Measurements from ENCODE around the gene FAM217B.

Gene FAM217B

GRCh38 chr20:59940129-59940955 lies at the start of gene FAM217B, which contains the start of gene PPP1R3D:
Gene FAM217B, plus strand, starts transcription at chr20:59940389. Its CDS starts 3,555 bp downstream, at chr20:59943944.
Gene PPP1R3D, minus strand, starts transcription at chr20:59940305. Its CDS starts 374 bp downstream, at chr20:59939931.
- peak; percentile 87 for DNase-seq

DNA sequence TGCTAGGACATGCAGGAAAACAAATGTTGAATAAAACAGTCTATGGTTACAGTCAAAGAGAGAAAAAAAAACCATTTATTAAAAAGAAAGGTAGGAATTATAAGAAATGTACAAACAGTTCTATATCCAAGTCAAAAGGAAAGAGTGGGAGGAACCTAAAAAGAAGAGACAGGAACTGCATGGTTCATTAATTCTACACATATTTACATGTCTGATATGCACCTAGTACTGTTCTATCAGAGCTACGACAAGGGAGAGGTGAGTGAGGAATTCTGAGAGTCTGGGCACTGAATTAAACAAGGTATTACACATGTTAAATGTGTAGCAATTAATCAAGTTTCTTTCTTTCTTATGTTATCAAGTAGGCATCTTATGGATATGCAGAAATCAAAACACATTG lies 48.6 kb upstream of the FAM217B start:
- no peak for DNase-seq

DNA sequence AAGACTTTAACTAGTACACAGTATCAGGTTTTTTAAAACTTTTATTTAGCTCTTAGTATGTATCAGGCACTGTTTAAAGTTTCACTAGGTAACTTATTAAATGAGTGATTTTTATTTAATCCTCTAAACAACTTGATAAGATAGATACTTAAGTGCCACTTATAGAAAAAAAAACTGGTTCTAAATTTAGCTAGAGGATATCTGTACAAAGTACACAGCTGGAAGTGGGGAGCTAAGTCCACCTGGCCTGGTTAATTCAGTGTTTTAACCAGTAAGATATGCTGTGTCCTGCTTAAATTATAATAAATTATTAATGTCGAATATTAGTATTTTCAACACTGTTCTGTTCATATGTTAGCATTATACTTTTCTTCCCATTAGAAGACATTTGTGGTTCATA lies 44.3 kb upstream of the FAM217B start:
- no peak for DNase-seq

- no peak for DNase-seq
Measured at GRCh38 chr20:59902470-59902869, 37.7 kb upstream of the FAM217B start.

DNA sequence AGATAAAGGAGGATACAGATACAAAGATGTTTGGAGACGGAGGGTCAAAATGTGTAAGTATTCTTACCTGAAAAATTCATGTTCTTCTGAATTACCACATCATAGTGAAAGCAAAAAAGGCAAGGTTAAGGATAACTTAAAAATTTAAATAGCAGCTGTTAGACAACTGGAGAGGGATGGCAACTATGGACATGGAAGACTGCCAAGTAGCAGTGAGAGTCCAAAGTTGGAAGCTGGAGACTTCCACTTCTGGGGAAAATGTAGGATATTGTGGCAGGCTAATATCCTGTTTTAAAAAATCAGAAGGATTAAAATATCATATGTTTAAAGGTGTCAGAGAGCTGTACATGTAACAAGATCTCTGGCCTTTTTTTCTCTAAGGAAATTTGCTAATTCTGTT lies 36.6 kb upstream of the FAM217B start:
- no peak for DNase-seq

- DNase-seq = no peak
Measured at GRCh38 chr20:59908855-59909254, 31.3 kb upstream of the FAM217B start.

DNA sequence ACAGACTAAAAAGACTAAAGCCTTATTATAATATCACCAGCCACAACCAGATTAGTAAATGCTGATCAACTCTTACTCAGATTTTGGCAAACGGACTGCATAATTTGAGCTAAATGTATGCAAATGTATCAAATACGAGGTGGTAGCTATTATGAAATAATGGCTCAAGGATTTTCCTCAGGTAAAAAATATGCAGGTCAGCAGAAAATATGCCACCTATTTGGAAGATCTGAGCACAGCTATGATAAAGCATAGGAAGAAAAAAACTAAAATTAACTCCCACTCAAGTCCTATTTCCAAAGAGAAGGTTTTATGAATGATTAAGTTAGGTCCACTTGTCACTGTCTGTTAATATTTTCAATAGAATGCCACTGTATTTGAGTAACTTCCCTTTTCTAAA lies 29.1 kb upstream of the FAM217B start:
- DNase-seq = no peak

GRCh38 chr20:59912609-59913008 lies 27.6 kb upstream of the FAM217B start:
- no peak for DNase-seq

DNA sequence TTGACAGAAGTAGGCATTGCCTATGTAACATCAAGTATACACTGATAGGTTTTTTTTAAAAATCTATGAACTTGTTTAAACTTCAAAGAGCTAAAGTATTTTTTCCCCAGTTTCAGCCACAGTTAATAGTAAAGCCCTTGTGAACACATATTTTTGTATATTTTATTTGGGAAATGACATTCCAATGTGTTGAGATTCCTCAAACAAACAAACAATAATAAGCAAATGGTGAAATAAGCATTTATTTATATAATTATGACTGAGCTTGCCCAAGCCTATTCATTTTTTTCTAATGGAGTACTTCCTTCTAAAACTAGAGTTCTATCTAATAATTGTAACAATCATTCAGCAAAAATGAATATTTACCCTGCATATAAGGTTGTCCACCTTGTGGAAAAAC lies 19.2 kb upstream of the FAM217B start:
- DNase-seq = no peak

GRCh38 chr20:59923514-59923913 lies 16.7 kb upstream of the FAM217B start:
- no peak for DNase-seq

DNA sequence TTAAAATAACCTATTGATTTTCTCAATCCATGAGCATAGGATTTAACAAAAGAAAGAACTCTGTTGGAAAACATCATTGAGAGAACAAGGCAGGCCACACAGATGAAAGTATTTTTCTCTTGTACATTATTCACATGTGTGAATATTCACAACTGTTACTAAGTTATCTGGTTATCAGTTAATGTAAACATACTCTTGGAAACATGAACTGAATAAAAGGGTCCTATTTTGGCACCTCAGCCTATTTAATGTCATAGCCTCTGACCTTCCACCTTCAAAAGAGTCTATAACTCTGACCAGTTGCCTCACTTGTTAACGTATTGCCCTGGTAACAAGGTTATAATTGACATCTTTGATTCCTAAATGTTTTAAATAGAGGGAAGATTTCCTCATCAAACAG lies 14.8 kb upstream of the FAM217B start:
- no peak for DNase-seq

- no peak for DNase-seq
Measured at GRCh38 chr20:59925899-59926298, 14.3 kb upstream of the FAM217B start.

- no peak for DNase-seq
Measured at GRCh38 chr20:59931511-59932312, 8.5 kb upstream of the FAM217B start.

- no peak for DNase-seq
Measured at GRCh38 chr20:59932616-59933295, 7.4 kb upstream of the FAM217B start.

- DNase-seq = no peak
Measured at GRCh38 chr20:59933296-59933848, 6.8 kb upstream of the FAM217B start, which contains the start of gene SYCP2. Gene SYCP2, minus strand, starts transcription at chr20:59933637. Its CDS starts 11,224 bp downstream, at chr20:59922413.

DNA sequence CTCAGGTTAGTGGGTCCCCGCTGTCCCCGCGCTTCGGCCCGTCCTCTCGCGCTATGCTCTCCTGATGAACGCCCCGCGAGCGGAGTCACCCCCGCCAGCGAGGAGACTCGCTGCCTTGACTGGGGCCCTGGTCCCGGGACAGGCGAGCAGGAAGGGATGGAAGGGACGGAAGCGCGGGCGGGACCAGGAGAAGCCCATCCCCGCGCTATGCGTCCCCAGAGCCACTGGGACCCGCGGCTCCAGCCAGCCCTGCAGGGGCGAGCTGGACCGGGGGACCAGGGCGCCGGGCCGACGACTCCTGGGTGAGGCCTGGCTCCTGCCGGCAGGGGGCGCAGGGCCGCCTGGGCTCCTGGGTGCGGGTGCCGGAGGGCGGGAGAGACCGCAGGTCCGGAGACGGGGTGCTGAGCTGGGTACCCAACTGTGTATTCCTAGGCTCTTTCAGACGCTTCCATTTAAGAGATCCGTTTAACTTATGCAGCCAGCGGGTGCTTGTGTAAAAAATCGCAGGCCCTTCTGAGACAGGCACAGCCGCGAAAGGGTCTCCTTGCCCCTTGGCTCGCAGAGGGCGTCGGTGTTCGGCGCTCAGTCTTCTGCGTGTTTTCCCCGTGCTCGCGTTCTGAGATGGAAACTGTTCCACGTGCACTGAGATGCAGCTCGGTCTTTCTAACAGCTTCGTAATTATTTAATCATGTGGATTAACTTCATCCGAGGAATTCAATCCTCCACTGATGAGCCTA lies 6.2 kb upstream of the FAM217B start:
- DNase-seq = peak; percentile 62

GRCh38 chr20:59935457-59936185 lies 4.6 kb upstream of the FAM217B start:
- no peak for DNase-seq

DNA sequence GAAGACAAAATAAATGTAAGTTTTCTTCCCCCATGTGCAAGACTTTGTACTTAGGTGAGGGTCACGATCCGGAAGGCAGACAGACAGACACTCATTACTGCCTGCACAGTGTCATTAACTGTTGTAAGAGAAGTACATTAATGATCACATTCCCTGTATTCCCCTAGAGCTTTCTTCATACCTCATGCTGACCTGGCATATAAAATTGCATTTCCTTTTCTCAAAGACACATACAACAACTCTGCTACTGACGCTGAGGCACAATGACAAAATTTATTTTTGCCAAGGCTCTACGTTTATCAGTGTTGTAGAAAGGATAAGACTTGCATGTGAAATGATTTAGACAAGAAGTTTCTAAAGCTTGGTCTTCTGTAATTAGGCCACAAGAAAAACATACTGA lies 3.8 kb upstream of the FAM217B start:
- DNase-seq = no peak

DNA sequence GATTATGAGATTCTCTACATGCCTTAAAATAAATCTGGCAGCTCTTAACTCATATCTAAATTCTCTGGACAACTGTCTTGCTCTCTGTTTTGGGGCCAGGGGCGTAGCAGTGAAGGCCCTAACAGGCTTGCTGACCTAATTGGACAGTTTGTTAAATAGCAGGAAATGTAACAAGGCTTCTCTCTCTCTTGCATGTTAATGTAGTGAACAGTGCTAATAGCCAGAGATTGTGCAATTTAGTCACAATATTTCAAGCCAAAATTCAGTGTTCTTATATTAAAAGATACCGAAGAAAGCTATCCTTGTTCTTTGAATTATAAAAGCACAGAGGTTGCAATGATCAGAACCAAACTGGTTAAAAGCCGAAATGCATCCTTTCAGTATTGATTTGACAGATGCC lies 3.0 kb upstream of the FAM217B start:
- no peak for DNase-seq

GRCh38 chr20:59938221-59938620 lies 2.0 kb upstream of the FAM217B start:
- no peak for DNase-seq

DNA sequence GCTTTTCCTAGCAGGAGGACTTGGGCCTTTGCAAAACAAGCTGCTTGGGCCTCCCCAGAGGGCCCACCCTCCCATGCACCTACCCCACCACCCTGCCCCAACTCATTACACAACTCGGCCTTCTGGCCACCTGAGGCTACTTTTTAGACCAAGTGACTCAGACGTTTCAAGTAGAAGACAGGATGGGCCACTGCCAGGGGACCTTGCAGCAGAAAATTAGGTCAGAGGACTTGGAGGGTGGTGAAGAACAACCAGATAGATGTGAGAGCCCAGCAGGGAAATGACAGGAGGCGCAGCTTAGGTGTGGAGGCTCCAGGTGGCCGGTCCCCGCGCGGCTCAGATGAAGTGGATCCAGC lies 1.5 kb upstream of the FAM217B start:
- no peak for DNase-seq
